Natural killer cell treated with Interleukin-12 subunit alpha and Interleukin-12 subunit beta and Interleukin-15 and Interleukin-18, amount 100 ng/mL, for 72 hours (primary cell): Measurements from ENCODE around the gene EDIL3. TPM values are rescaled to one million over a fixed set of nuclear protein-coding genes. Genes with fewer than 3 reads are reported as not detected.

Experiments
- ATAC-seq, 2 donors: fragments of 150-1000 bp; cut with Tn5 transposase in 1 of 2; sonication (Bioruptor Pico), chemical (Tn5 transposase) in 1 of 2; 2 replicates each; pipeline ENCODE4 v1.10.0; 2021
- DNase-seq: peaks from one replicate; pipeline ENCODE4 v3.0.0; 2022; ENCODE audit warnings: low spot score
- H3K27ac Mint-ChIP-seq, 2 donors: 1 replicate in 1 of 2; 2 replicates in 1 of 2; pipeline ENCODE4 v1.8.0; 2022; ENCODE audit warnings: mixed read lengths in 2 of 2, mild to moderate bottlenecking in 1 of 2, moderate library complexity in 1 of 2
- H3K27me3 Mint-ChIP-seq, 2 donors: 1 replicate in 1 of 2; 2 replicates in 1 of 2; pipeline ENCODE4 v1.8.0; 2022; ENCODE audit warnings: mixed read lengths in 2 of 2
- H3K36me3 Mint-ChIP-seq: one replicate; pipeline ENCODE4 v1.8.0; 2022; ENCODE audit warnings: mixed read lengths
- H3K4me1 Mint-ChIP-seq, 2 donors: 1 replicate in 1 of 2; 2 replicates in 1 of 2; pipeline ENCODE4 v1.8.0; 2022; ENCODE audit warnings: low read depth in 2 of 2, mixed read lengths in 2 of 2, mild to moderate bottlenecking in 1 of 2
- H3K4me3 Mint-ChIP-seq: one replicate; pipeline ENCODE4 v1.8.0; 2022; ENCODE audit warnings: mixed read lengths
- H3K9me3 Mint-ChIP-seq: 2 replicates; pipeline ENCODE4 v1.8.0; 2022; ENCODE audit warnings: mixed read lengths
- total RNA-seq, 2 donors: library from RNA; stranded (reverse); gene quantifications; one replicate each; pipeline ENCODE4 v1.2.3, GENCODE V29; 2022

The EDIL3 gene
- total RNA-seq = not detected

GRCh38 chr5:84384604-84385575 lies at the start of gene EDIL3:
Gene EDIL3 (minus strand): TSS chr5:84384880. CDS start chr5:84384374, 506 bp downstream.
- H3K27me3 Mint-ChIP-seq = peaks cover 24 to 36% of the 10 kb centered on the region in 2 donors
- H3K27ac Mint-ChIP-seq = no peak within 1 kb of the TSS
- H3K4me1 Mint-ChIP-seq = no peaks in the 10 kb centered on the region
- ATAC-seq = peak in 1 of 2 donors; percentile 24
- no peak for DNase-seq
- H3K9me3 Mint-ChIP-seq = no peaks in the 10 kb centered on the region
- H3K4me3 Mint-ChIP-seq = no peak within 1 kb of the TSS
- peaks cover 6% of the 10 kb centered on the region for H3K36me3 Mint-ChIP-seq

DNA sequence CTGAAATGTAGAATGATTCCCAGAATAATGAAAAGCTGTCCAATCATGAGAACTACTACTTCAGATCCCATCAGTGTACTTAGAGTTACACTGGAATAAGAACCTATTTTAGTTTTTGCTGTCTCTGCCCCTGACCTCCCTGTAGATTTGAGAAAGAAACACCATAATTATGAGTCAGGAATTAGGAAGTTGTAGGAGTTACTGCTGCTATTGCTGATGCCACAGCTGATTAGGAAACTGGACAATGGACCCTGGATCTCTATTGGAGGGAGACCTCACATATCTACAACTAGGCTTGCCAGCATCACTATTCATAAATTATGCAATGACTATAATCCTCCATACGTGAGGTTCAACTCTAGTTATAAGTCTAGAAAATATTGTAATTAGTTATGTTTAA lies 48.8 kb upstream of the EDIL3 start:
- Mint-ChIP-seq H3K9me3 (peaks cover 19% of the 10 kb centered on the region), H3K27me3 (no peaks in the 10 kb centered on the region), H3K36me3 (no peaks in the 10 kb centered on the region), H3K27ac (no peak overlapping the region), H3K4me3 (no peak overlapping the region), H3K4me1 (no peaks in the 10 kb centered on the region)
- ATAC-seq (no peak), DNase-seq (no peak)

DNA sequence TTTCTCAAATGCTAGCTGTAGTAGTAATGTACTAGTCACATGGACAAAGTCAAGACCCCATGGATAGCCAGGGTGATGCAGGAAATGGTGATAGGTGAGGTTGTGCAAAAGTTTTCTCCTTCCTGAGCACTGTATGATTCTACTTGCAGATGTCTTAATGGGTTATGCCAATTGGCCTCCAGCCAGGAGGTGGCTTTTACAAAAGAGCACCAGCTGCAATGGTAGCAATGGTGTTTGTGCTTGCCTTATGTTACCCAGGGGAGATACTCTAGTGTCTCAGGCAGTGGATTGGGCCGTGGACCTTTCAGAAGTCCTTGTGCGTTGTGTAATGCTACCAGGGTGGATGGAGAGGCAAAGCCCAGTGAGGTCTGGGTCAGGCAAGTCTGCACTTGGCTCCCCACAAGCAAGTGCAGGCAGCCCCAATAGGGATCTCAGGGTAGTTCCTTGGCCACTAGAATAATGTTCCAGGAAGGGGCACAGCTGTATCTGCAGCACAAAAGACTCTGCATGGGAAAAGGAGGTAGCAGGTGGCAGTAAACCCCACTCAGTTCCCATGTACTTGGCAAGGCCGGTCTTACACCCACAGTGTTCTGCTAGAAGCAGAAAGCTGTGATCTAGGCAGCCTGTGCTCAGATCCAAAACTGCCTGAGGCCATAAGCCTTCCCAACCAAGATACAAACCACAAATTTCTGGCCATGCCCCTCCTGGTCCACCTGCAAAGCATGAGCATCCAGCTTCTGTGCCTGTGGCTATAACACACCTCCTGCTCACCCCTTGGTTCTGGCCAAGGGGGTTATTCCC lies 46.4 kb upstream of the EDIL3 start:
- Mint-ChIP-seq H3K27ac (no peak overlapping the region), H3K27me3 (no peaks in the 10 kb centered on the region), H3K36me3 (no peaks in the 10 kb centered on the region), H3K4me3 (no peak overlapping the region), H3K9me3 (peaks cover 21% of the 10 kb centered on the region), H3K4me1 (no peaks in the 10 kb centered on the region)
- ATAC-seq (no peak), DNase-seq (no peak)

- H3K27me3 Mint-ChIP-seq = no peaks in the 10 kb centered on the region
- no peak overlapping the region for H3K27ac Mint-ChIP-seq
- no peaks in the 10 kb centered on the region for H3K36me3 Mint-ChIP-seq
- DNase-seq (no peak), ATAC-seq (no peak)
- no peak overlapping the region for H3K4me3 Mint-ChIP-seq
- no peaks in the 10 kb centered on the region for H3K4me1 Mint-ChIP-seq
- peaks cover 18% of the 10 kb centered on the region for H3K9me3 Mint-ChIP-seq
These were observed 45.4 kb upstream of the EDIL3 start for GRCh38 chr5:84430079-84430478.

DNA sequence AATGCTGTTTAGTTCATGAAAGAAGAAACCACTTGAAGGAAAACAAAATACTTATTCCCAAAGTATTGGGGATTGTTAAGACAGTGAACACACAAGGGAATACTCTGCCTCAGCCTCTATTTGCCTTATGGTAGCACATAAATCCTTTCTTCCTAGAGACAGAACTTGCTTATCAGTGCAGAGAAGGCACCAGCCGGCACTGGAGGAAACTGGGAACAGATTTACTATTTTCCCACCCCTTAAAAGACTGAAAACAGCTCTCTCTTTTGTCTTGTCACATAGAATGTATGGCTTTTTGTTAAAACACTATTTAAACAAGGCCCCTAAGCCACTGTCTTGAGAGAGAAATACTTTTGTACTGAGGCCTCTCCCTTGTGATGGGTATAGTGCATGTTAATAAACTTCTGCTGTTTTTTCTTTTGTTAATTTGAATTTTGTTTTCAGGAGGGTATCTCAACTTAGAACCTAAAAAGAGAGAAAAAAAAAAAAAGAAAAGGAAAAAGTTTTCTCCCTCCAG lies 40.7 kb upstream of the EDIL3 start:
- H3K4me3 Mint-ChIP-seq = no peak overlapping the region
- H3K4me1 Mint-ChIP-seq = no peaks in the 10 kb centered on the region
- ATAC-seq = no peak
- peaks cover 15% of the 10 kb centered on the region for H3K9me3 Mint-ChIP-seq
- no peak overlapping the region for H3K27ac Mint-ChIP-seq
- H3K27me3 Mint-ChIP-seq = no peaks in the 10 kb centered on the region
- no peak for DNase-seq
- H3K36me3 Mint-ChIP-seq = peaks cover 4% of the 10 kb centered on the region

DNA sequence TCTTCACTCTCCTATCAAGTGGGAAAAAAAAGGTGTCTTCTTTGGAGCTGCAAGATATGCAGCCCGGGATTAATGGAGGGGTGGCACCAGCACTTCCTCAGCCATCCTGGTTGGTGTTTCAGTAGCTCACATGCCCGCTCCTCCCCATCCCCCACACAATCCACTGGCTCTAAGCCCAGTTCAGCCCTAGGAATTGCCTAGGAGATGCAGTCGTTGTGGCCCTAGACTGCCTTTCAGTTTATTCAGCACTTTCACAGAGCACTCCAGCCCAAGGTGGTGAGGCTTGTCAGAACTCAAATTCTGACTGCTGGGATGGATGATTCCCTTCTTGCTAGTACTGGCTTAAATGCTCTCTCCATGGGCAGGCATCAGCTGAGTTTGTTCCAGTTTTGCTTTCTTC lies 35.1 kb upstream of the EDIL3 start:
- Mint-ChIP-seq H3K36me3 (peaks cover 3% of the 10 kb centered on the region), H3K9me3 (peaks cover 12% of the 10 kb centered on the region), H3K27me3 (no peaks in the 10 kb centered on the region), H3K4me1 (no peaks in the 10 kb centered on the region), H3K4me3 (no peak overlapping the region), H3K27ac (no peak overlapping the region)
- ATAC-seq = no peak
- DNase-seq = no peak

DNA sequence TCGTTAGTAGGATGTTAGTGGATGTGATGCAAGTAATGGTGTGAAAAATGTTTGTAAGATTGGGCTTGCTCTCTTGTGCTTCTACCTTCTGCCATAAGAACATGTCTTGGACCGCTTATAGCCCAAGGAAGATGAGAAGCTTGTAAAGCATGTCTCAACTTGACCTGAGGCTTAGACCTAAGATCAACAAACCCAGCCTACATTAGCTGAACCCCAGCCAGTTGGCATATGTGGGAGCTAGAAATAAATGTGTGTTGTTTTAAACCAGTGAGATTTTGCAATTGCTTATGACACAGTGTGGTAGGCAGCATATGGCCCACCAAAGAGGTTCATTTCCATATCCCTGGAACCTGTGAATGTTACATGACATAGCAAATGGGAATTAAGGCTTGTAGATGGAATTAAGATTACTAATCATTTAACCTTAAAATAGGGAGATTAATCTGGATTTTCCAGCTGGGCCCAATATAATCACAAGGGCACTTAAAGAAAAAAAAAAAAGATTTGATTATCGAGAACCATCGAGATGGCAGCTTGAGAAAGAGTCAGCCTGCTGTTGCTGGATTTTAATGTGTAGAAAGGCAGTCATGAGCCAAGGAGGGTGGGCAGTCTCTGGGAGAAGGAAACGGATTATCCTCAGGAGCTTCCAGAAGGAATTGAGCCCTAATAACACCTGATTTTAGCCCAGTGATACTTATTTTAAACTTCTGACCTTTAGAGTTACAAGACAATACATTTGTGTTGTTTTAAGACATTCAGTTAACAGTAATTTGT lies 27.3 kb upstream of the EDIL3 start:
- no peak for ATAC-seq
- no peaks in the 10 kb centered on the region for H3K27me3 Mint-ChIP-seq
- no peak overlapping the region for H3K27ac Mint-ChIP-seq
- H3K4me1 Mint-ChIP-seq = no peaks in the 10 kb centered on the region
- H3K4me3 Mint-ChIP-seq = no peak overlapping the region
- no peaks in the 10 kb centered on the region for H3K36me3 Mint-ChIP-seq
- DNase-seq = no peak
- peaks cover 10% of the 10 kb centered on the region for H3K9me3 Mint-ChIP-seq

DNA sequence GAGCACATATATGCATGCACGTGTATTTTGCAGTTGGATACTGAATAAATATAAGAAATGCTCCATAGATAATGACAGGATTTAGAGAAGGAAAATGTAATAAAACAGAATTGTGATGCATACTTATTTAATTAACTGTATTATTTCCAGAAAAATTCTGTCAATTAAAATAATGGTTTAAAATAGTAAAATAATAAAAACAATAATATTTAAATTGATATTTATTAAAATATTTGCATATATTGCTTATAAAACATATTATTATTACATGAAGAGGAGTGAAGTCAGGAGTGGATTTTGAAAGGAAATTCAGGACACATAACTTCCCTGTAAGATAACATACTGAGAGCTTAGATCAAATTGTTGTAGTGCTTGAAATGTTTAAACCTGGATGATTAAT lies 21.4 kb upstream of the EDIL3 start:
- Mint-ChIP-seq H3K4me1 (no peaks in the 10 kb centered on the region), H3K9me3 (no peaks in the 10 kb centered on the region), H3K27ac (no peak overlapping the region), H3K27me3 (no peaks in the 10 kb centered on the region), H3K4me3 (no peak overlapping the region), H3K36me3 (no peaks in the 10 kb centered on the region)
- DNase-seq (no peak), ATAC-seq (no peak)

DNA sequence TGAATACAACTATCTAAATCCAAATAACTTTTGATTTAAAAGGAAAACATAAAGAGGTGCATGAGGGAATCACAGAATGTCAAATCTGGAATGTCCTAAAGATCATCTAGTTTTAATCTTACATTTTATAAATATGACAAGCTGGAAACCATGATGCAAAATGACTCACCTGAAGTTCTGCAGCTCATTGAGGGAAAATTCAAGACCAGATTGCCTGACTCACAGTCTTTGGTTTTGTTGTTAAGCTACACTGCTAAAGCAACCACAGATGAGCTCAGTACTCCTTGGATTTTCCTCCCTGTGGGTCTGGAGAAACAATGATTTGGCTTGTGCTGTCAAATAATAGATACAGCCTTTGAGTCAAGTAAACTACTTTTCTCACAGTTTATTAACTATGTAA lies 19.1 kb upstream of the EDIL3 start:
- no peaks in the 10 kb centered on the region for H3K9me3 Mint-ChIP-seq

DNA sequence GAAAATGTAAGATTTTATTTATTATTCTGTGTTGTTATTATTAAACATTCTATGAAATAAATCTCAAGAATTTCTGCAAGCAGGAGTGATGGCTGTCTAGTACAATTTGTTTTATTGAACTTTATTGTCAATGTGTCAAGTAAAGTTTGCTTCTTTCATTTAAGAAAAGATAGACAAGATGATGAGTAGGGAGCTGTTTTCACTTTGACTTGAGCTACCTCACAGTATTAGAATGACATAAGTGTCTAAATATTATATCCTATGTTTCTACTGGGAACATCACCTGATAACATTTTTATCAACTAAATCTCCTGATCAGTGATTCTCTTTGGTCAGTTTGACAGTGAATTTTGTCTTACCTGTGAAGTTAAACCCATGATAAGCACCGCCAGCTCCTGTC lies 12.7 kb upstream of the EDIL3 start:
- Mint-ChIP-seq H3K36me3 (no peaks in the 10 kb centered on the region), H3K27me3 (no peaks in the 10 kb centered on the region), H3K4me1 (no peaks in the 10 kb centered on the region), H3K4me3 (no peak overlapping the region), H3K27ac (no peak overlapping the region), H3K9me3 (no peaks in the 10 kb centered on the region)
- no peak for ATAC-seq
- DNase-seq = no peak

More for the DNA sequence above, 19.1 kb upstream of the EDIL3 start:
- Mint-ChIP-seq H3K27me3 (no peaks in the 10 kb centered on the region), H3K4me3 (no peak overlapping the region), H3K27ac (no peak overlapping the region), H3K36me3 (no peaks in the 10 kb centered on the region), H3K4me1 (no peaks in the 10 kb centered on the region)
- no peak for ATAC-seq
- DNase-seq = no peak

- Mint-ChIP-seq H3K27ac (no peak overlapping the region), H3K4me3 (no peak overlapping the region), H3K36me3 (no peaks in the 10 kb centered on the region), H3K9me3 (peaks cover 3% of the 10 kb centered on the region), H3K27me3 (no peaks in the 10 kb centered on the region), H3K4me1 (no peaks in the 10 kb centered on the region)
- ATAC-seq (no peak), DNase-seq (no peak)
These were observed 9.3 kb upstream of the EDIL3 start for GRCh38 chr5:84393969-84394368.

DNA sequence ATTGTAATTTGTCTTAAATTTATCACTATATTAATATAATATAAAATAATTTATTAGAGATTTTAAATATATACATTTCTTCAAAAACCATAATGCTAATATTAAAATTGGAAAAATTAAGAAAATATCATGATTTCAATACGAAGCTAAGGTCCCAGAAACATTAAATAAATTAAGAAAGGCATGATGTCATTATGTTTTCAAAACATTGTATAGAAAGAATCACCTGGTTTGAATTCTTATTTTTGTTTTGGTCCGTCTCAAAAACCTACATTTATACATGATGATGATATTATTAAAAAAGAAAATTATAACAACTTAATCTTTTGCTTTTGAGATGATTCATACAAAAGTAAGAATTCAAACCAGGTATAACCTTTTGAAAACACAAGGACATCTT lies 8.2 kb upstream of the EDIL3 start:
- ATAC-seq = no peak
- H3K9me3 Mint-ChIP-seq = peaks cover 3% of the 10 kb centered on the region

GRCh38 chr5:84385705-84386104 lies 1.0 kb upstream of the EDIL3 start:
- Mint-ChIP-seq H3K9me3 (no peaks in the 10 kb centered on the region), H3K36me3 (peaks cover 6% of the 10 kb centered on the region), H3K4me3 (no peak overlapping the region), H3K4me1 (no peaks in the 10 kb centered on the region), H3K27me3 (peaks cover 24 to 36% of the 10 kb centered on the region in 2 donors), H3K27ac (no peak overlapping the region)
- ATAC-seq (no peak), DNase-seq (no peak)

More for the DNA sequence above, 8.2 kb upstream of the EDIL3 start:
- Mint-ChIP-seq H3K4me1 (no peaks in the 10 kb centered on the region), H3K4me3 (no peak overlapping the region), H3K27me3 (no peaks in the 10 kb centered on the region), H3K27ac (no peak overlapping the region), H3K36me3 (no peaks in the 10 kb centered on the region)
- DNase-seq = no peak
